ACC112 (cell line): Measurements from ENCODE around the gene COX6B2.
A peak's percentile ranks its signal among the peaks of the same experiment; 100 is the strongest.

ENCODE experiments used
- H2AFZ ChIP-seq: fragments of 200-600 bp; sonication (generic); one replicate; pipeline ENCODE4 v1.6.0; 2017; ENCODE audit warnings: antibody characterized with exemption, low read length; ENCODE audit not compliant: unreplicated experiment
- H3K27ac ChIP-seq: fragments of 200-600 bp; sonication (generic); 2 replicates; pipeline ENCODE4 v1.5.1; 2014; ENCODE audit warnings: low read depth, mild to moderate bottlenecking, antibody characterized with exemption, low read length, moderate library complexity
- H3K27me3 ChIP-seq: fragments of 200-600 bp; sonication (generic); 2 replicates; pipeline ENCODE4 v1.6.1; 2014; ENCODE audit warnings: mild to moderate bottlenecking, antibody characterized with exemption, low read length, moderate library complexity, mixed read lengths; ENCODE audit not compliant: insufficient read depth
- H3K36me3 ChIP-seq: fragments of 200-600 bp; sonication (generic); 2 replicates; pipeline ENCODE4 v1.6.1; 2016; ENCODE audit warnings: mild to moderate bottlenecking, antibody characterized with exemption, low read length, moderate library complexity, mixed read lengths; ENCODE audit not compliant: insufficient read depth
- H3K4me1 ChIP-seq: fragments of 200-600 bp; sonication (generic); one replicate; pipeline ENCODE4 v1.6.1; 2016; ENCODE audit warnings: low read length, mixed read lengths; ENCODE audit not compliant: insufficient read depth, unreplicated experiment, control insufficient read depth
- H3K4me3 ChIP-seq: fragments of 200-600 bp; sonication (generic); 2 replicates; pipeline ENCODE4 v1.5.1; 2014; ENCODE audit warnings: mild to moderate bottlenecking, low read depth, low read length
- H3K79me2 ChIP-seq: fragments of 200-600 bp; sonication (generic); one replicate; pipeline ENCODE4 v1.6.0; 2016; ENCODE audit warnings: low read length; ENCODE audit not compliant: control insufficient read depth, unreplicated experiment, insufficient read depth

Gene COX6B2

GRCh38 chr19:55355213-55355821 is 798 bp upstream of the COX6B2 start:
- Histone ChIP-seq H2AFZ (no peak overlapping the region), H3K4me1 (no peaks in the 10 kb centered on the region), H3K36me3 (no peaks in the 10 kb centered on the region), H3K27me3 (peaks cover 35% of the 10 kb centered on the region), H3K79me2 (no peaks in the 10 kb centered on the region), H3K27ac (no peak overlapping the region), H3K4me3 (no peak overlapping the region)

GRCh38 chr19:55353803-55354697 is 469 bp downstream of the COX6B2 start:
- no peak overlapping the region for H3K27ac ChIP-seq
- H3K4me3 ChIP-seq = peak overlapping the region; percentile 59
- H3K36me3 ChIP-seq = no peaks in the 10 kb centered on the region
- H3K27me3 ChIP-seq = peaks cover 35% of the 10 kb centered on the region
- no peaks in the 10 kb centered on the region for H3K4me1 ChIP-seq
- H2AFZ ChIP-seq = no peak overlapping the region
- H3K79me2 ChIP-seq = no peaks in the 10 kb centered on the region

GRCh38 chr19:55353356-55353802 is 1.1 kb downstream of the COX6B2 start:
- H3K36me3 ChIP-seq = no peaks in the 10 kb centered on the region
- H3K4me3 ChIP-seq = peak overlapping the region; percentile 59
- no peak overlapping the region for H2AFZ ChIP-seq
- H3K4me1 ChIP-seq = no peaks in the 10 kb centered on the region
- H3K27me3 ChIP-seq = peaks cover 35% of the 10 kb centered on the region
- no peak overlapping the region for H3K27ac ChIP-seq
- H3K79me2 ChIP-seq = no peaks in the 10 kb centered on the region

GRCh38 chr19:55352549-55353145 is 1.9 kb downstream of the COX6B2 start:
- Histone ChIP-seq H3K27ac (no peak overlapping the region), H3K27me3 (peaks cover 35% of the 10 kb centered on the region), H2AFZ (no peak overlapping the region), H3K4me3 (no peak overlapping the region), H3K4me1 (no peaks in the 10 kb centered on the region), H3K36me3 (no peaks in the 10 kb centered on the region), H3K79me2 (no peaks in the 10 kb centered on the region)

- Histone ChIP-seq H3K4me1 (no peaks in the 10 kb centered on the region), H3K79me2 (no peaks in the 10 kb centered on the region), H3K4me3 (no peak overlapping the region), H3K36me3 (no peaks in the 10 kb centered on the region), H2AFZ (no peak overlapping the region), H3K27me3 (peaks cover 35% of the 10 kb centered on the region), H3K27ac (no peak overlapping the region)
Measured at GRCh38 chr19:55352040-55352439, 2.5 kb downstream of the COX6B2 start.

GRCh38 chr19:55350620-55351315 is 3.8 kb downstream of the COX6B2 start:
- H3K79me2 ChIP-seq = no peaks in the 10 kb centered on the region
- H3K27ac ChIP-seq = no peak overlapping the region
- H3K27me3 ChIP-seq = peaks cover 35% of the 10 kb centered on the region
- no peak overlapping the region for H3K4me3 ChIP-seq
- H2AFZ ChIP-seq = no peak overlapping the region
- H3K4me1 ChIP-seq = no peaks in the 10 kb centered on the region
- no peaks in the 10 kb centered on the region for H3K36me3 ChIP-seq

- peaks cover 17% of the 10 kb centered on the region for H3K27me3 ChIP-seq
- H3K4me3 ChIP-seq = no peak overlapping the region
- no peaks in the 10 kb centered on the region for H3K4me1 ChIP-seq
- no peak overlapping the region for H2AFZ ChIP-seq
- no peak overlapping the region for H3K27ac ChIP-seq
- H3K79me2 ChIP-seq = no peaks in the 10 kb centered on the region
- H3K36me3 ChIP-seq = no peaks in the 10 kb centered on the region
Measured at GRCh38 chr19:55348317-55349034, 6.0 kb downstream of the COX6B2 start.

GRCh38 chr19:55347442-55348009 is 7.0 kb downstream of the COX6B2 start:
- Histone ChIP-seq H3K4me3 (no peak overlapping the region), H3K4me1 (no peaks in the 10 kb centered on the region), H3K79me2 (no peaks in the 10 kb centered on the region), H3K27me3 (peaks cover 8% of the 10 kb centered on the region), H2AFZ (no peak overlapping the region), H3K27ac (no peak overlapping the region), H3K36me3 (no peaks in the 10 kb centered on the region)

GRCh38 chr19:55346725-55347441 is 7.6 kb downstream of the COX6B2 start:
- no peaks in the 10 kb centered on the region for H3K36me3 ChIP-seq
- peaks cover 1% of the 10 kb centered on the region; the same call in 1 of the 2 replicates for H3K27me3 ChIP-seq
- no peak overlapping the region for H3K4me3 ChIP-seq
- H2AFZ ChIP-seq = no peak overlapping the region
- no peaks in the 10 kb centered on the region for H3K4me1 ChIP-seq
- no peaks in the 10 kb centered on the region for H3K79me2 ChIP-seq
- H3K27ac ChIP-seq = no peak overlapping the region
